ENCODE data around the gene NUP210. TPM values are rescaled to one million over a fixed set of nuclear protein-coding genes. Genes with fewer than 3 reads are reported as not detected.

Gene NUP210
- total RNA-seq, 1 donor from 2014 or later, result 3.0 TPM

DNA sequence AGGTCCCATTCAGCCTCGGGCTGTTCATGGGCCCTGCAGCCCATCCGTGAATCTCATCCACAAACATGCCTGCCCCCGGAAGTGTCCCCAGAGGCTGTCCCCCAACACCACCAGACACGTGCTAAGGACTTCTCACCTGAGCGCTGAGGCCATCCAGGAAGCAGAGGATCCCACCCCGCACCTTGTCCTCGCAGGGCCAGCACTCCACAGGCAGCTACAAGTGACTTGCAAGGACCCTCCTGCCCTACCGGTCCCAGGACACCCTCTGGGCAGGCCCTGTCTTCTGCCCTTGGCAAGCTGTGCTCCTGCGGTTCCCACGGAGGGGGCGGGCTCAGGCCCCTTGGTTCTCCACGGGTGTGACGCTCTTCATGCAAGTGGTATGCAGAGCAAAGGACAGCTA lies 146.0 kb downstream of the NUP210 start:
- H3K4me3 Mint-ChIP-seq (ENCODE audit: unreplicated experiment), result no peak overlapping the region
- H3K9me3 Mint-ChIP-seq (ENCODE audit: unreplicated experiment), result no peaks in the 10 kb centered on the region
- peaks cover 8% of the 10 kb centered on the region for H3K36me3 Mint-ChIP-seq (ENCODE audit: low read depth, unreplicated experiment)
- peaks cover 2% of the 10 kb centered on the region for H3K27me3 Mint-ChIP-seq (ENCODE audit: unreplicated experiment)
- TF ChIP-seq, protein P1, sequence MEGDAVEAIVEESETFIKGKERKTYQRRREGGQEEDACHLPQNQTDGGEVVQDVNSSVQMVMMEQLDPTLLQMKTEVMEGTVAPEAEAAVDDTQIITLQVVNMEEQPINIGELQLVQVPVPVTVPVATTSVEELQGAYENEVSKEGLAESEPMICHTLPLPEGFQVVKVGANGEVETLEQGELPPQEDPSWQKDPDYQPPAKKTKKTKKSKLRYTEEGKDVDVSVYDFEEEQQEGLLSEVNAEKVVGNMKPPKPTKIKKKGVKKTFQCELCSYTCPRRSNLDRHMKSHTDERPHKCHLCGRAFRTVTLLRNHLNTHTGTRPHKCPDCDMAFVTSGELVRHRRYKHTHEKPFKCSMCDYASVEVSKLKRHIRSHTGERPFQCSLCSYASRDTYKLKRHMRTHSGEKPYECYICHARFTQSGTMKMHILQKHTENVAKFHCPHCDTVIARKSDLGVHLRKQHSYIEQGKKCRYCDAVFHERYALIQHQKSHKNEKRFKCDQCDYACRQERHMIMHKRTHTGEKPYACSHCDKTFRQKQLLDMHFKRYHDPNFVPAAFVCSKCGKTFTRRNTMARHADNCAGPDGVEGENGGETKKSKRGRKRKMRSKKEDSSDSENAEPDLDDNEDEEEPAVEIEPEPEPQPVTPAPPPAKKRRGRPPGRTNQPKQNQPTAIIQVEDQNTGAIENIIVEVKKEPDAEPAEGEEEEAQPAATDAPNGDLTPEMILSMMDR (IDR thresholded peaks at IDR 0.05; ENCODE audit: unreplicated experiment), result no peak
- DNase-seq (ENCODE audit: low spot score), result no peak
- H3K4me1 Mint-ChIP-seq (ENCODE audit: unreplicated experiment), result peaks cover 20% of the 10 kb centered on the region
- no peak overlapping the region for H3K27ac Mint-ChIP-seq (ENCODE audit: unreplicated experiment)

DNA sequence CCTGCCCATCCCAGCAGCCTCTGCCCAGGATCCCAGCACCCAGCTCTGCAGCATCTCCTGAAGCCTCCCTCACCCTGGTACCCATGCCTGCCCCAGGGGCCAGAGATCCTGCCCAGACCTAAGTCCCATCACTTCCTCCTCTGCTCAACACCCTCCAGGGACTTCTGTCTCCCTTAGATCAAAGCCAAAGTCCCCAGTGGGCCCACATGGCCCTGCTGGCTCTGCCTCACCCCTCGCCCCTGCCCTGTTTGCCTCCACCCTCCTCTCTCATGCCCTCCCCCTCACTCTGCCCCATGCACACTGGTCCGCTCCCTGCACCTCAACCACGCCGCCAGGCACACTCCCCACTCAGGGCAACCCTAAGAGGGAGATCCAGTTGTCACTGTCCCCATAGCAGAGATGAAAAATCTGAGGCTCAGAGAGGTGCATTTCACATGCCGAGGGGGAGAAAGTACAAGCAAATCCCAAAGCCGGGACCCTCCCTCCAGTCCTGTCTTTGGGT lies 146.5 kb downstream of the NUP210 start:
- Mint-ChIP-seq H3K9me3 (ENCODE audit: unreplicated experiment) (no peaks in the 10 kb centered on the region), H3K4me3 (ENCODE audit: unreplicated experiment) (no peak overlapping the region), H3K27me3 (ENCODE audit: unreplicated experiment) (peaks cover 4% of the 10 kb centered on the region), H3K4me1 (ENCODE audit: unreplicated experiment) (peaks cover 18% of the 10 kb centered on the region), H3K27ac (ENCODE audit: unreplicated experiment) (no peak overlapping the region), H3K36me3 (ENCODE audit: low read depth, unreplicated experiment) (peaks cover 10% of the 10 kb centered on the region)
- no peak for DNase-seq (ENCODE audit: low spot score)
- TF ChIP-seq, protein P1 (IDR thresholded peaks at IDR 0.05; ENCODE audit: unreplicated experiment), result no peak

DNA sequence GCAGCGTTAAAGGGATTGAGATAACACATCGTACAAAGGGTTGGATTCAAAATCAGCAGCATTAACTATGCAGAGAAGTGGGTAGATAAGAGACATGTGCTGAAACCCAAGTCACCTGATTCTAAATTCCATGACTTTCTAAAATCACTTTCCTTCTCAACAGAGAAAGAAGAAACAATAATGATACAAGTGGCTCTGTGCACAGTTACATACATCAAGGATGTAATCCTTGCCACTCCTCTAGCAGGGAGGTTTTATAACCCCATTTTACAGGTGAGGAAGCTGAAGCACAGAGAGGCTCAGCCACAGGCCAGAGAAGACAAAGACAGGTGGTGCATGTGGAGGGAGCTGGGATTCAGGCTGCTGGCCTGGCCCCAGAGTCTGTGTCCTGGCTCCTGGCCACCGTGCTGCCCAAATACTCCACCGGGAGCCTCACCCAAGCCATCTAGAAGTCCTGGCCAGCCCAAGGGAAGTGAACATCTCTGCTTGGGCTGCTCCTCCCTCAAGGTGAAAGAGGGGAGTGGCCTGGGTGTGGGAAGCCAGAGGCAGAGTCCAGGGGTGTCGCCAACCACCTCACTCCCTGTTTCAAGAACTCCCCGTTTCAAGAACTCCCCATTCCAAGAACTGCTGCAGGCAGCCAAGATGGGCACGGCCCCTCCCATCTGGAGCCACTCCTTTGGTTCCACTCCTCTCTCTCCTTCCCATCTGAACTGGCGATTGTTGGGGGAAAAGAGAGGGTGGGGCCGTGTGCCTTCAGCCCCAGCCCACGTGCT lies 147.1 kb downstream of the NUP210 start:
- H3K9me3 Mint-ChIP-seq (ENCODE audit: unreplicated experiment), result no peaks in the 10 kb centered on the region
- TF ChIP-seq, protein P1 (IDR thresholded peaks at IDR 0.05; ENCODE audit: unreplicated experiment), result no peak
- peaks cover 4% of the 10 kb centered on the region for H3K27me3 Mint-ChIP-seq (ENCODE audit: unreplicated experiment)
- H3K4me3 Mint-ChIP-seq (ENCODE audit: unreplicated experiment), result no peak overlapping the region
- peaks cover 15% of the 10 kb centered on the region for H3K36me3 Mint-ChIP-seq (ENCODE audit: low read depth, unreplicated experiment)
- peaks cover 15% of the 10 kb centered on the region for H3K4me1 Mint-ChIP-seq (ENCODE audit: unreplicated experiment)
- no peak overlapping the region for H3K27ac Mint-ChIP-seq (ENCODE audit: unreplicated experiment)
- DNase-seq (ENCODE audit: low spot score), result no peak

DNA sequence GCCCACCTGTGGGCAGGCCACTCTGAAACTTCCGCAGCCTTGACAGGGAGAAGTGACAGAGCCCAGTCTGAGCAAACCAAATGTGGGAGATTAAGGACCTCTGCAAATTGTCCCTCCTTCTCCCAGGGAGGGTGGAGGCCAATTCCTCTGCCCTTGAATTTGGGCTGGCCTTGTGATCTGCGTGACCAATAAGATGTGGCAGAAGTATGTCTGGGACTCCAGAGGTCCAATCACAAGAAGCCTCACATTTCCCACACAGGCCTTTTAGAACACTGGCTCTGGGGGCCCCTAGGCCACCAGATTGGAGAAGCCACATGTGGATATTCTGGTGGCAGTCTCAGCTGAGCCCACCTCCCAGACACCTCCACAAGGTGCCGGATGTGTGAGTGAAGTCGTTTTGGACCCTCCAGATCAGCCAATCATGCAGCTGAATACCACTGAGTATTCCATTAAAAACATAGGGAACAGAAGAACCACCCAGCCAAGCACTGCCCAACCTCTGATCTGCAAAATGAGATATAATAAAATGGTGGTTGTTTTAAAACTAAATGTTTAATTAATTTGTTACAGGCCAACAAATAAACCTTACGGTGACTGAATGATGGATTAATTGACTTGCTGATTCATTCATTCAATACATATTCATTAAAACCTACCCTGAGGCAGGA lies 150.3 kb downstream of the NUP210 start:
- Mint-ChIP-seq H3K9me3 (ENCODE audit: unreplicated experiment) (no peaks in the 10 kb centered on the region), H3K36me3 (ENCODE audit: low read depth, unreplicated experiment) (peaks cover 25% of the 10 kb centered on the region), H3K27ac (ENCODE audit: unreplicated experiment) (no peak overlapping the region), H3K4me3 (ENCODE audit: unreplicated experiment) (no peak overlapping the region), H3K27me3 (ENCODE audit: unreplicated experiment) (peaks cover 13% of the 10 kb centered on the region), H3K4me1 (ENCODE audit: unreplicated experiment) (peaks cover 4% of the 10 kb centered on the region)
- TF ChIP-seq, protein P1 (IDR thresholded peaks at IDR 0.05; ENCODE audit: unreplicated experiment), result no peak
- DNase-seq (ENCODE audit: low spot score), result no peak

DNA sequence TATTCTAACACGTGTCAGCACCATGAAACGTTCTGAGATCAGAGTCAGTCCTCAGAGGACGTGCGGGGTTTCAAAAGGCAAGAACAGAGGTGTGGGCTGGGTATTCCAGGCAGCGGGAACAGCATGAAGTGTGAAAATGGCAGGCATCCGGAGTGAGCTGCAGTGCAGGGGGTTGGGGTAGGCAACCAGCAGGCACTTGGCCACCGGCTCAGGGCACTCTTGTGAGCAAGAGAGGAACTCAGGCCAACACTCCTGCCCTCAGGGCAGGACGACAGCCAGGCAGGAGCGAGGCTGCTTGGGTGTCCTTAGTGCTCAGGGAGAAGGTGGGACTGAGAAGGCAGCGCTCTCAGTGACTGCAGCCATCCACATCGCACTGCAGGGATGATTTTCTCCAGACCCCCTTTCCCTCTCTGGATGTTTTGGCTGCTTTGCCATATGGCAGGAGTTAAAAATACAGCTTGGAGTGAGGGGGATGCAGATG lies 151.1 kb downstream of the NUP210 start:
- Mint-ChIP-seq H3K27me3 (ENCODE audit: unreplicated experiment) (peaks cover 13% of the 10 kb centered on the region), H3K4me1 (ENCODE audit: unreplicated experiment) (peaks cover 9% of the 10 kb centered on the region), H3K9me3 (ENCODE audit: unreplicated experiment) (no peaks in the 10 kb centered on the region), H3K27ac (ENCODE audit: unreplicated experiment) (no peak overlapping the region), H3K36me3 (ENCODE audit: low read depth, unreplicated experiment) (peaks cover 25% of the 10 kb centered on the region), H3K4me3 (ENCODE audit: unreplicated experiment) (no peak overlapping the region)
- no peak for DNase-seq (ENCODE audit: low spot score)
- TF ChIP-seq, protein P1 (IDR thresholded peaks at IDR 0.05; ENCODE audit: unreplicated experiment), result no peak
